Activated naive CD8-positive, alpha-beta T cell treated with anti-CD3 and anti-CD28 coated beads, Interleukin-2, amount 10 ng/mL, durations not matched to agents 7 days and 5 days (primary cell): ENCODE data around the gene DUSP10. TPM values are rescaled to one million over a fixed set of nuclear protein-coding genes. Genes with fewer than 3 reads are reported as not detected.

ENCODE experiments used
- ATAC-seq: fragments of 150-1000 bp; cut with Tn5 transposase; one replicate; pipeline ENCODE4 v1.10.0; 2021; ENCODE audit warnings: low read depth, moderate library complexity
- POLR2A ChIA-PET: fragments of 350-600 bp; sonication (Branson Sonifier 250); formaldehyde crosslinking; loops from one replicate; lab custom pipeline; 2021; ENCODE audit warnings: antibody characterized with exemption; lab: Charles Lee
- DNase-seq: peaks from one replicate; pipeline ENCODE4 v3.0.0; 2021
- H3K27ac Mint-ChIP-seq: one replicate; pipeline ENCODE4 v1.8.0; 2022; ENCODE audit warnings: mild to moderate bottlenecking, mixed read lengths
- H3K27me3 Mint-ChIP-seq: one replicate; pipeline ENCODE4 v1.8.0; 2022; ENCODE audit warnings: mild to moderate bottlenecking, moderate library complexity, mixed read lengths
- H3K36me3 Mint-ChIP-seq: one replicate; pipeline ENCODE4 v1.8.0; 2021; ENCODE audit warnings: mild to moderate bottlenecking, mixed read lengths
- H3K4me1 Mint-ChIP-seq: one replicate; pipeline ENCODE4 v1.8.0; 2021; ENCODE audit warnings: mixed read lengths
- H3K4me3 Mint-ChIP-seq: one replicate; pipeline ENCODE4 v1.8.0; 2022; ENCODE audit warnings: mild to moderate bottlenecking, moderate library complexity, mixed read lengths
- H3K9me3 Mint-ChIP-seq: one replicate; pipeline ENCODE4 v1.8.0; 2021; ENCODE audit warnings: mixed read lengths
- total RNA-seq, 2 experiments: library from RNA; stranded (reverse); gene quantifications; one replicate each; pipeline ENCODE4 v1.2.3, GENCODE V29; 2021

Gene DUSP10
- total RNA-seq, 2 experiments from 2014 or later: 14.8 to 15.7 TPM

- peak overlapping the region; percentile 93 for H3K27ac Mint-ChIP-seq
- peak; percentile 63 for ATAC-seq
- H3K4me1 Mint-ChIP-seq: peaks cover 72% of the 10 kb centered on the region
- H3K27me3 Mint-ChIP-seq: no peaks in the 10 kb centered on the region
- H3K4me3 Mint-ChIP-seq: peak overlapping the region; percentile 55
- POLR2A ChIA-PET: interaction anchor here (0.7 to 2.7 kb wide), 9 partner anchors 9 to 62 kb away, joined by 3 to 20 read pairs (median 3); partner anchors contain the start of gene DUSP10
- H3K9me3 Mint-ChIP-seq: no peaks in the 10 kb centered on the region
- peaks cover 5% of the 10 kb centered on the region for H3K36me3 Mint-ChIP-seq
- no peak for DNase-seq
Observed at GRCh38 chr1:221777431-221778072, 35.7 kb upstream of the DUSP10 start.

GRCh38 chr1:221776495-221777301 lies 34.8 kb upstream of the DUSP10 start:
- H3K36me3 Mint-ChIP-seq: peaks cover 9% of the 10 kb centered on the region
- peaks cover 65% of the 10 kb centered on the region for H3K4me1 Mint-ChIP-seq
- ATAC-seq: peak; percentile 7
- no peak for DNase-seq
- H3K27ac Mint-ChIP-seq: peak overlapping the region; percentile 93
- H3K9me3 Mint-ChIP-seq: no peaks in the 10 kb centered on the region
- no peaks in the 10 kb centered on the region for H3K27me3 Mint-ChIP-seq
- peak overlapping the region; percentile 47 for H3K4me3 Mint-ChIP-seq
- POLR2A ChIA-PET: interaction anchor here (0.6 to 2.7 kb wide), 9 partner anchors 8 to 64 kb away, joined by 3 to 20 read pairs (median 3); partner anchors contain the start of gene DUSP10

- ATAC-seq (no peak), DNase-seq (no peak)
- Mint-ChIP-seq H3K27ac (no peak overlapping the region), H3K9me3 (no peaks in the 10 kb centered on the region), H3K4me1 (peaks cover 54% of the 10 kb centered on the region), H3K27me3 (no peaks in the 10 kb centered on the region), H3K36me3 (peaks cover 8% of the 10 kb centered on the region), H3K4me3 (no peak overlapping the region)
- POLR2A ChIA-PET: interaction anchor here (1.8 kb wide), 1 partner anchor 33 kb away, joined by 6 read pairs; the partner anchor contains the start of gene DUSP10
Observed at GRCh38 chr1:221775206-221775605, 33.3 kb upstream of the DUSP10 start.

- peaks cover 48% of the 10 kb centered on the region for H3K4me1 Mint-ChIP-seq
- H3K27ac Mint-ChIP-seq: peak overlapping the region; percentile 22
Observed at GRCh38 chr1:221774054-221774842, 32.4 kb upstream of the DUSP10 start.

GRCh38 chr1:221773383-221773782 lies 31.5 kb upstream of the DUSP10 start:
- H3K36me3 Mint-ChIP-seq: peaks cover 6% of the 10 kb centered on the region
- no peaks in the 10 kb centered on the region for H3K27me3 Mint-ChIP-seq
- POLR2A ChIA-PET: interaction anchor here (0.7 to 1.5 kb wide), 2 partner anchors 30 to 31 kb away, joined by 3 read pairs; partner anchors contain the start of gene DUSP10
- H3K4me1 Mint-ChIP-seq: peaks cover 45% of the 10 kb centered on the region
- DNase-seq (no peak), ATAC-seq (no peak)
- H3K9me3 Mint-ChIP-seq: no peaks in the 10 kb centered on the region
- no peak overlapping the region for H3K27ac Mint-ChIP-seq
- no peak overlapping the region for H3K4me3 Mint-ChIP-seq

More at GRCh38 chr1:221774054-221774842, 32.4 kb upstream of the DUSP10 start:
- ATAC-seq (no peak), DNase-seq (no peak)
- H3K27me3 Mint-ChIP-seq: no peaks in the 10 kb centered on the region
- no peak overlapping the region for H3K4me3 Mint-ChIP-seq
- H3K9me3 Mint-ChIP-seq: no peaks in the 10 kb centered on the region
- H3K36me3 Mint-ChIP-seq: peaks cover 6% of the 10 kb centered on the region
- POLR2A ChIA-PET: interaction anchor here (1.5 to 1.8 kb wide), 2 partner anchors 31 to 32 kb away, joined by 3 to 6 read pairs; partner anchors contain the start of gene DUSP10

- ATAC-seq: no peak
- H3K9me3 Mint-ChIP-seq: no peaks in the 10 kb centered on the region
Observed at GRCh38 chr1:221772117-221772516, 30.2 kb upstream of the DUSP10 start.

GRCh38 chr1:221768444-221769066 lies 26.7 kb upstream of the DUSP10 start:
- Mint-ChIP-seq H3K27ac (peak overlapping the region; percentile 74), H3K9me3 (no peaks in the 10 kb centered on the region), H3K27me3 (no peaks in the 10 kb centered on the region), H3K4me1 (peaks cover 23% of the 10 kb centered on the region), H3K36me3 (peaks cover 9% of the 10 kb centered on the region), H3K4me3 (peak overlapping the region; percentile 31)
- POLR2A ChIA-PET: interaction anchor here (0.7 to 1.2 kb wide), 2 partner anchors 8 to 60 kb away, joined by 3 read pairs; no protein-coding TSS in a partner anchor
- peak; percentile 74 for ATAC-seq
- no peak for DNase-seq

More at GRCh38 chr1:221772117-221772516, 30.2 kb upstream of the DUSP10 start:
- Mint-ChIP-seq H3K27ac (no peak overlapping the region), H3K36me3 (peaks cover 6% of the 10 kb centered on the region), H3K27me3 (no peaks in the 10 kb centered on the region), H3K4me1 (peaks cover 37% of the 10 kb centered on the region), H3K4me3 (no peak overlapping the region)
- POLR2A ChIA-PET: no interaction called here
- no peak for DNase-seq

GRCh38 chr1:221766210-221766609 lies 24.3 kb upstream of the DUSP10 start:
- Mint-ChIP-seq H3K27me3 (no peaks in the 10 kb centered on the region), H3K9me3 (no peaks in the 10 kb centered on the region), H3K4me1 (peaks cover 26% of the 10 kb centered on the region), H3K4me3 (no peak overlapping the region), H3K27ac (no peak overlapping the region), H3K36me3 (peaks cover 4% of the 10 kb centered on the region)
- ATAC-seq: no peak
- POLR2A ChIA-PET: no interaction called here
- DNase-seq: no peak

- Mint-ChIP-seq H3K4me1 (peaks cover 31% of the 10 kb centered on the region), H3K9me3 (no peaks in the 10 kb centered on the region), H3K27me3 (no peaks in the 10 kb centered on the region), H3K4me3 (no peak overlapping the region), H3K27ac (no peak overlapping the region), H3K36me3 (peaks cover 4% of the 10 kb centered on the region)
- DNase-seq (no peak), ATAC-seq (no peak)
- POLR2A ChIA-PET: no interaction called here
Observed at GRCh38 chr1:221765527-221765926, 23.6 kb upstream of the DUSP10 start.

- no peak overlapping the region for H3K27ac Mint-ChIP-seq
- H3K9me3 Mint-ChIP-seq: no peaks in the 10 kb centered on the region
- DNase-seq (no peak), ATAC-seq (no peak)
- H3K4me3 Mint-ChIP-seq: no peak overlapping the region
- POLR2A ChIA-PET: interaction anchor here (1.4 kb wide), 1 partner anchor 16 kb away, joined by 3 read pairs; no protein-coding TSS in a partner anchor
- H3K4me1 Mint-ChIP-seq: peaks cover 29% of the 10 kb centered on the region
- peaks cover 3% of the 10 kb centered on the region for H3K36me3 Mint-ChIP-seq
- no peaks in the 10 kb centered on the region for H3K27me3 Mint-ChIP-seq
Observed at GRCh38 chr1:221762121-221762520, 20.2 kb upstream of the DUSP10 start.

GRCh38 chr1:221761354-221762002 lies 19.6 kb upstream of the DUSP10 start:
- ATAC-seq (no peak), DNase-seq (no peak)
- Mint-ChIP-seq H3K36me3 (peaks cover 4% of the 10 kb centered on the region), H3K9me3 (no peaks in the 10 kb centered on the region), H3K27ac (no peak overlapping the region), H3K4me3 (no peak overlapping the region), H3K4me1 (peaks cover 27% of the 10 kb centered on the region), H3K27me3 (no peaks in the 10 kb centered on the region)
- POLR2A ChIA-PET: interaction anchor here (1.4 kb wide), 1 partner anchor 17 kb away, joined by 3 read pairs; no protein-coding TSS in a partner anchor

- H3K4me1 Mint-ChIP-seq: peaks cover 26% of the 10 kb centered on the region
- POLR2A ChIA-PET: interaction anchor here (1.4 kb wide), 1 partner anchor 17 kb away, joined by 3 read pairs; no protein-coding TSS in a partner anchor
- ATAC-seq (no peak), DNase-seq (no peak)
- peaks cover 8% of the 10 kb centered on the region for H3K36me3 Mint-ChIP-seq
- no peak overlapping the region for H3K4me3 Mint-ChIP-seq
- no peaks in the 10 kb centered on the region for H3K27me3 Mint-ChIP-seq
- H3K9me3 Mint-ChIP-seq: peaks cover 2% of the 10 kb centered on the region
- H3K27ac Mint-ChIP-seq: no peak overlapping the region
Observed at GRCh38 chr1:221760911-221761310, 19.0 kb upstream of the DUSP10 start.
